Peyer's patch (tissue), 4 donors: Measurements from ENCODE around the gene ZNF579. TPM values are rescaled to one million over a fixed set of nuclear protein-coding genes. Genes with fewer than 3 reads are reported as not detected.
"Not testable (repeated sequence)": the region's sequence is repeated elsewhere in the genome, so short reads cannot be mapped to it uniquely, and the experiment has no call there.

Experiments used
- DNase-seq, 3 donors: peaks; one replicate each; pipeline ENCODE4 v3.0.0-alpha.2; 2017 to 2019
- H3K27ac ChIP-seq, 4 donors: fragments of 200-600 bp; sonication (generic); one replicate each; pipeline ENCODE4 v1.5.1; 2016 to 2019
- H3K27me3 ChIP-seq, 2 donors: fragments of 200-600 bp; sonication (generic); one replicate each; pipeline ENCODE4 v1.5.1; 2019
- H3K36me3 ChIP-seq, 3 donors: fragments of 200-600 bp; sonication (generic); one replicate each; pipeline ENCODE4 v1.5.1; 2016 to 2019
- H3K4me1 ChIP-seq, 4 donors: fragments of 200-600 bp; sonication (generic); one replicate each; pipeline ENCODE4 v1.5.1; 2016 to 2019
- H3K4me3 ChIP-seq, 4 donors: fragments of 200-600 bp; sonication (generic); 1 replicate in 3 of 4; 2 replicates in 1 of 4; pipeline ENCODE4 v1.5.1; 2016 to 2019; ENCODE audit warnings: mild to moderate bottlenecking in 1 of 4
- H3K9me3 ChIP-seq, 4 donors: fragments of 200-600 bp; sonication (generic); one replicate each; pipeline ENCODE4 v1.5.1; 2016 to 2019; ENCODE audit warnings: mild to moderate bottlenecking in 1 of 4
- POLR2A ChIP-seq, 2 donors: fragments of 450-650 bp; IDR thresholded peaks; one replicate each; pipeline ENCODE4 v1.5.1; 2017; ENCODE audit warnings: antibody characterized with exemption in 2 of 2, mild to moderate bottlenecking in 2 of 2, moderate library complexity in 2 of 2
- total RNA-seq, 4 donors: library from RNA; depleted of rRNA; stranded (reverse); fragments of >200 nt; gene quantifications; one replicate each; pipeline ENCODE4 v1.1.0, GENCODE V29; 2016
- TF ChIP-seq, protein P1 (sequence below), 6 experiments: fragments of 450-650 bp in 4 of 6; fragments of 200-600 bp in 2 of 6; sonication (generic) in 1 of 6; IDR thresholded peaks; one replicate each; pipeline ENCODE4 v1.5.1; 2017 to 2019; ENCODE audit warnings: antibody characterized with exemption in 6 of 6, mild to moderate bottlenecking in 3 of 6, moderate library complexity in 1 of 6

Gene ZNF579
- total RNA-seq, 4 donors from 2014 or later: 1.7 to 6.1 (median 3.1) TPM; not detected in 1

DNA sequence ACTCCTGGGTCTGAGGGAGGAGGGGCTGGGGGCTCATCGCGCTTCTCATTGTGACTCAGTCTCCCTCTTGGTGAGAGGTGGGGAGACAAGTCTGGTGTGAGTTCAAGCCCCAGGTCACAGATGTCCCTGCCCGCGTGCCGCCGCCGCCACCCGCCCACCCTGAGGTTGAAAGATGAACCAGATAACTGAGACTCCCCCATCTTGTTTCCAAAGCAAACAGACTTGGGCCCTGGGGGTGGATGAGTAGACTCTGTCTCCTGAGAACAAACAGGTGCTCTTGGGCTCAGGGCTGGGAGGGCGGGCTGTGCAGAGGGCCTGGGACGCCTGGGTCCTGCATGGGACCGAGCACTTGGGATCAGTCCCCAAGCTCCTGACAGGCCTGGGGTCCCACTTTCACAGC lies 44.3 kb downstream of the ZNF579 start:
- no peaks in the 10 kb centered on the region for H3K36me3 ChIP-seq
- TF ChIP-seq POLR2A (IDR thresholded peaks at IDR 0.05): no peak
- TF ChIP-seq, protein P1, sequence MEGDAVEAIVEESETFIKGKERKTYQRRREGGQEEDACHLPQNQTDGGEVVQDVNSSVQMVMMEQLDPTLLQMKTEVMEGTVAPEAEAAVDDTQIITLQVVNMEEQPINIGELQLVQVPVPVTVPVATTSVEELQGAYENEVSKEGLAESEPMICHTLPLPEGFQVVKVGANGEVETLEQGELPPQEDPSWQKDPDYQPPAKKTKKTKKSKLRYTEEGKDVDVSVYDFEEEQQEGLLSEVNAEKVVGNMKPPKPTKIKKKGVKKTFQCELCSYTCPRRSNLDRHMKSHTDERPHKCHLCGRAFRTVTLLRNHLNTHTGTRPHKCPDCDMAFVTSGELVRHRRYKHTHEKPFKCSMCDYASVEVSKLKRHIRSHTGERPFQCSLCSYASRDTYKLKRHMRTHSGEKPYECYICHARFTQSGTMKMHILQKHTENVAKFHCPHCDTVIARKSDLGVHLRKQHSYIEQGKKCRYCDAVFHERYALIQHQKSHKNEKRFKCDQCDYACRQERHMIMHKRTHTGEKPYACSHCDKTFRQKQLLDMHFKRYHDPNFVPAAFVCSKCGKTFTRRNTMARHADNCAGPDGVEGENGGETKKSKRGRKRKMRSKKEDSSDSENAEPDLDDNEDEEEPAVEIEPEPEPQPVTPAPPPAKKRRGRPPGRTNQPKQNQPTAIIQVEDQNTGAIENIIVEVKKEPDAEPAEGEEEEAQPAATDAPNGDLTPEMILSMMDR (IDR thresholded peaks at IDR 0.05): no peak
- no peak overlapping the region for H3K4me3 ChIP-seq
- H3K9me3 ChIP-seq: no peaks in the 10 kb centered on the region
- H3K27me3 ChIP-seq: no peaks in the 10 kb centered on the region
- no peaks in the 10 kb centered on the region for H3K4me1 ChIP-seq
- DNase-seq: no peak
- no peak overlapping the region for H3K27ac ChIP-seq

DNA sequence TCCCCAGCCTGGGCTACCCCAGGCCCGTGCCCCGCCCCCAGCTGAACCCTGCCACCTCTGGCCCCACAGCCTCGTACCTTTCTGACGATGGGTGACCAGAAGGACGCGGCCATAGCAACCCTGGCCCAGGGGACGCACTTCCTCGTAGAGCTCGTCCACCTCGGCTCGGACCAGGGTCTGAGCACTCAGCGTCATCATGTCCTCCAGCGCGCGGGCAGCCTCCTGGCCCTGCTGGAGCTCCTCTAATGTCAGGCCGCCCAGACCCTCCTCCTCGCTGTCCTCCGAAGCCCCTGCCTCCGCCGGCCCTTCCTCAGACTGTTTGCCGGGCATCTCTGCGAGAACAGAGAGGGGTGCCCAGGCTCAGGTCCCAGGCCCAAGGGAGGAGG lies 44.7 kb downstream of the ZNF579 start:
- TF ChIP-seq, protein P1 (IDR thresholded peaks at IDR 0.05): no peak
- TF ChIP-seq POLR2A (IDR thresholded peaks at IDR 0.05): no peak
- no peak for DNase-seq
- no peaks in the 10 kb centered on the region for H3K9me3 ChIP-seq
- H3K27ac ChIP-seq: no peak overlapping the region
- H3K4me3 ChIP-seq: no peak overlapping the region
- no peaks in the 10 kb centered on the region for H3K36me3 ChIP-seq
- no peaks in the 10 kb centered on the region for H3K4me1 ChIP-seq
- no peaks in the 10 kb centered on the region for H3K27me3 ChIP-seq

DNA sequence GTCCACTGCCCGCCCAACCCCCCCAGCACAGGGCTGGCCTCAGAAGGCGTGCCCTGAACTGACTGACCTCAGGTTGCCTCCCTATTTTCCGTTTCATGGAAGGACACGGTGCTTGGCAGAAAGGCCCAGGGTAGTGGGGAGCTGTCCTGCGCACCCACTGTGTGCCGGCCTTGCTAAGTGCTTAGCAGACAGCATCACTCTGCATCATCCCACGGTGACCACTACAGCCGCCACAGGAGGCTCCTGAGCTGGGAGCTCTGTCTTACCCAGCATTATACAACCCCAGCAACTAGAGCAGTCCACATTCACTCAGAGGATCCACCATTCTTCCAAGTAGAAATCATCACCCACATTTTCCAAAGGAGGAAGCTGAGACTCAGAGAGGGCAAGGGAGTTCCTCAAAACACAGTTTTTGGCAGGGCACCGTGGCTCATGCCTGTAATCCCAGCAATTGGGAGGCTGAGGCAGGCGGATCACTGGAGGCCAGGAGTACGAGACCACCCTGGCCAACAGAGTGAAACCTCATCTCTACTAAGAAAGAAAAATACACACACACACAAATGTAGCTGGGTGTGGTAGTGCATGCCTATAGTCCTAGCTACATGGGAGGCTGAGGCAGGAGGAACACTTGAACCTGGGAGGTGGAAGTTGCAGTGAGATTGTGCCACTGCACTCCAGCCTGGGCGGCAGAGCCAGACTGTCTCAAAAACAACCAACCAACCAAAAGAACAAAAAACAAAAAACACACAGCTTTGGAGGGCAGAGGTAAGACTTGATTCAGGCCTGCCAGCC lies 45.3 kb downstream of the ZNF579 start:
- no peak overlapping the region for H3K27ac ChIP-seq
- no peak for TF ChIP-seq POLR2A (IDR thresholded peaks at IDR 0.05)
- TF ChIP-seq, protein P1 (IDR thresholded peaks at IDR 0.05): no peak
- no peak overlapping the region for H3K4me3 ChIP-seq
- no peaks in the 10 kb centered on the region for H3K27me3 ChIP-seq
- H3K9me3 ChIP-seq: no peaks in the 10 kb centered on the region
- no peaks in the 10 kb centered on the region for H3K4me1 ChIP-seq
- no peaks in the 10 kb centered on the region for H3K36me3 ChIP-seq
- DNase-seq: no peak

DNA sequence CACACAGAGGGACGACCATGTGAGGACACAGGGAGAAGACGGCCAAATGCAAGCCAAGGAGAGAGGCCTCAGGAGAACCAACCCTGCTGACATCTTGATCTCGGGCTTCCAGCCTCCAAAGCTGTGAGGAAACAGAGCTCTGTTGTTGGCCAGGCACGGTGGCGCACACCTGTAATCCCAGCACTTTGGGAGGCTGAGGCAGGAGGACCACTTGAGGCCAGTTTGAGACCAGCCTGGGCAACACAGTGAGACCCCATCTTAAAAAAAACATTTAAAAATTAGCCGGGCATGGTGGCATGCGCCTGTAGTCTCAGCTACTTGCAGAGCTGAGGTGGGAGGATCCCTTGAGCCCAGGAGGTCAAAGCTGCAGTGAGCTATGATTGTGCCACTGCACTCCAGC lies 46.4 kb downstream of the ZNF579 start:
- not testable (repeated sequence) for H3K4me3 ChIP-seq, DNase-seq, H3K27ac ChIP-seq, H3K36me3 ChIP-seq, H3K4me1 ChIP-seq, H3K27me3 ChIP-seq, H3K9me3 ChIP-seq

DNA sequence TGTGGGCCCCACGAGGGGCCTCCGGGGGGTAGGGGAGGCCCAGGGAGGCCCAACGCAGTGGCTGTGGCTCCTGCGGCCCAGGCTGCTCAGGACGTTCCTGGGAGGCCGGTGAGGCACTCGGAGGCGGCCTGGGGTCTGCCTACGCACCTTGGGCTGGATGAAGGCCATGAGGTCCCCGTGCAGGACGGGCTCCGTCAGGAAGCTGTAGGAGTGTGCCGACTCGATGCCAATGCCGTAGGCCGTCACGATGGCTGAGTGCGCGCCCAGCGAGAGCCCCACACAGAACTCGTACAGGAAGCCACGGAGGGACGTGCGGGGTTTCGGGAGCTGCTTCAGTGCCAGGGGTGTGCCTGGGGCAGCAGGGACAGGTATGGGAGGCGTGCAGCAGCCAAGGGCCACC lies 49.7 kb downstream of the ZNF579 start:
- Histone ChIP-seq H3K9me3 (no peaks in the 10 kb centered on the region), H3K27ac (no peak overlapping the region), H3K27me3 (no peaks in the 10 kb centered on the region), H3K4me3 (no peak overlapping the region), H3K36me3 (no peaks in the 10 kb centered on the region), H3K4me1 (peaks cover 0 to 9% (median 0%) of the 10 kb centered on the region in 4 donors)
- DNase-seq: no peak
- TF ChIP-seq POLR2A (IDR thresholded peaks at IDR 0.05): no peak
- TF ChIP-seq, protein P1 (IDR thresholded peaks at IDR 0.05): no peak

DNA sequence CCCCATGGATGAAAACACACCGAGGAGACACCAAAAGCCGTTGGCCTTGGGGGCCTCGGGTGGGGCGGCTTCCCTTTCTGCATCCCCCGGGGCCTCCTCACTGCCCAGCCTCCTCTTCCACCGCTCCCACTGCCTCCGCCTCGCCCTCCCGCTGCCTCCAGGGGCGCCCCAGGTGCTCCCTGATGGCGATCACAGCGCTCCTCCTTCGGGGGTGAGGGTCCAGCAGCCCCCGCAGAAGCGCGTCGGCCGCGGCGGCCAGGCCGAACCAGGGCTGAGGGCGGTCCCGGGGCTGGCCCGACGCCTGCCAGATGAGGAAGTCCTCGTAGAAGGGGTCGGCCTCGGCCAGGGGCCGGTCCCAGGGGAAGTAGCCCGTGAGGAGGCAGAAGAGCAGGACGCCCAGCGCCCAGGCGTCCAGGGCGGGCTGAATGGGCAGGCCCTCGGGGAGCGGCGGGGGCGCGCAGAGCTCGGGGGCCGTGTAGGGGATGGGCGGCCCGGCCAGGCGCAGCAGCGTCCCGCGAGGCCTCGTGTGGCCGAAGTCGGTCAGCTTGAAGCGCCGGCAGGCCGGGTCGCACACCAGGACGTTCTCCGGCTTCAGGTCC lies 50.9 kb downstream of the ZNF579 start:
- TF ChIP-seq, protein P1 (IDR thresholded peaks at IDR 0.05): no peak
- no peak for TF ChIP-seq POLR2A (IDR thresholded peaks at IDR 0.05)
- Histone ChIP-seq H3K4me1 (peaks cover 0 to 10% (median 0%) of the 10 kb centered on the region in 4 donors), H3K27me3 (no peaks in the 10 kb centered on the region), H3K4me3 (no peak overlapping the region), H3K27ac (no peak overlapping the region), H3K9me3 (no peaks in the 10 kb centered on the region), H3K36me3 (no peaks in the 10 kb centered on the region)
- no peak for DNase-seq
